Aorta (tissue), 5 donors: ENCODE data around the gene SMYD3. TPM values are rescaled to one million over a fixed set of nuclear protein-coding genes. Genes with fewer than 3 reads are reported as not detected.

Source experiments
- ATAC-seq: fragments of 200-7000 bp; cut with Tn5 transposase; one replicate; pipeline ENCODE4 v1.9.1; 2022; ENCODE audit warnings: moderate library complexity; ENCODE audit not compliant: low FRiP score
- DNase-seq, 2 donors: peaks; one replicate each; pipeline ENCODE4 v3.0.0-alpha.2; 2020
- H3K27ac ChIP-seq, 2 donors: one replicate each; pipeline ENCODE4 v1.5.1; 2013; ENCODE audit warnings: low read length in 2 of 2, mild to moderate bottlenecking in 2 of 2, moderate library complexity in 2 of 2, control low read depth in 1 of 2, inconsistent platforms in 1 of 2, low read depth in 1 of 2
- H3K27me3 ChIP-seq, 2 donors: one replicate each; pipeline ENCODE4 v1.6.1; 2013; ENCODE audit warnings: control low read depth in 1 of 2, low read length in 1 of 2, mild to moderate bottlenecking in 1 of 2, moderate library complexity in 1 of 2; ENCODE audit not compliant: insufficient read depth in 2 of 2, control insufficient read depth in 1 of 2
- H3K36me3 ChIP-seq, 2 donors: one replicate each; pipeline ENCODE4 v1.6.1; 2013; ENCODE audit warnings: control low read depth in 1 of 2, low read length in 1 of 2, mild to moderate bottlenecking in 1 of 2; ENCODE audit not compliant: insufficient read depth in 2 of 2, control insufficient read depth in 1 of 2
- H3K4me1 ChIP-seq, 2 donors: one replicate each; pipeline ENCODE4 v1.6.1; 2013; ENCODE audit warnings: low read length in 2 of 2, control low read depth in 1 of 2, mild to moderate bottlenecking in 1 of 2, moderate library complexity in 1 of 2; ENCODE audit not compliant: insufficient read depth in 2 of 2, control insufficient read depth in 1 of 2
- H3K4me3 ChIP-seq, 2 donors: one replicate each; pipeline ENCODE4 v1.5.1; 2013; ENCODE audit warnings: low read length in 2 of 2, control low read depth in 1 of 2, mild to moderate bottlenecking in 1 of 2
- H3K9me3 ChIP-seq: one replicate; pipeline ENCODE4 v1.6.1; 2013; ENCODE audit warnings: mild to moderate bottlenecking, low read length; ENCODE audit not compliant: control insufficient read depth
- WGBS, 2 donors: extraction: QIAGEN DNeasy Blood & Tissue Kit; methylation state at CpG; one replicate each; pipeline ENCODE4 v1.1.7; 2013; 5-methylcytosine and 5-hydroxymethylcytosine counted together
- intact Hi-C, 2 donors: fragments of 100-400 bp; cut with DNase I; formaldehyde crosslinking; loops; one replicate each; pipeline versions ENCODE4 v1.14.2 to v1.15.0; 2022
- polyA plus RNA-seq, 2 donors: library from polyadenylated mRNA; stranded (reverse); fragments of 200-250 nt; gene quantifications; one replicate each; pipeline ENCODE4 v1.2.3, GENCODE V29; 2013
- total RNA-seq, 2 donors: library from RNA; stranded (reverse); fragmentation: NEBNext Ultra II Directional; extraction: Animal tissue kit (Norgen Biotek cat#: 25700); gene quantifications; one replicate each; pipeline ENCODE4 v1.2.1, GENCODE V29; 2021
- donor health status: healthy with polysubstance abuse.
- donor health status: Bipolar disorder and iron deficiency.
- donor health status: DM: no; HTN: no; CAD: no.
- donor health status: DM: no; HTN: no; CAD: no.
- donor health status: DM: yes; HTN: yes; CAD: no.

SMYD3 gene
- total and polyA plus RNA-seq, 4 donors = 6.0 to 29.1 (median 11.1) TPM

DNA sequence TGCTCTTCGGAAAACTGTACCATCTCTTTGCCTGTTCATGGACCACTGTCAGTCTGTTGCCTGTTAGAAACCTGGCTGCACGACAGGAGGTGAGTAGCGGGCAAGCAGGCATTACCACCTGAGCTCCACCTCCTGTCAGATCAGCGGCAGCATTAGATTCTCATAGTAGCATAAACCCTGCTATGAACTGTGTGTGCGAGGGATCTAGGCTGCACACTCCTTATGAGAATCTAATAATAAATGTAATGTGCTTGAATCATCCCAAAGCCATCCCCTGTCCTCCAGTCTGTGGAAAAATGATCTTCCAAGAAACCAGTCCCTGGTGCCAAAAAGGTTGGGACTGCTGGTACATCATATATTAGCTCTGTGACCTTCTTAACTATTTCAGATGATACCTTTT lies 110.0 kb downstream of the SMYD3 start:
- Histone ChIP-seq H3K27ac (no peak overlapping the region), H3K9me3 (no peaks in the 10 kb centered on the region), H3K27me3 (no peaks in the 10 kb centered on the region), H3K4me1 (no peaks in the 10 kb centered on the region), H3K36me3 (no peaks in the 10 kb centered on the region), H3K4me3 (no peak overlapping the region)
- DNase-seq = no peak
- 97% methylated on average over 5 of the region's 5 CpGs for WGBS, 2 donors
- intact Hi-C loops = no loop called here
- ATAC-seq = no peak

DNA sequence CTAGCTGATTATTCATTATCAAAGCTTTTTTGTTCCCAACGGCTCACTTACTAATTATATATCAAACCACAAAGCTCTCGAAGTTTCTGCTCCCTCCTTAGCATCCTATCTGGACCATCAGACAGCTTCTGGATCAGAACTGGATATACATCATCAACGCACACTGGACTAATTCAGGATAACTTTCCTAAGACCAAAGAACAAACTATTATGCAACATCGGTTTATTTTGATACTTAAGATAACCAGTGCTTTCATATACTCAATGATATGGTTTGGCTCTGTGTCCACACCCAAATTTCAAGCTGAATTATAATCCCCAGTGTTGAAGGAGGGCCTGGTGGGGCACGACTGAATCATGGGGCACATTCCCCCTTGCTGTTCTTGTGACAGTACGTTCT lies 110.8 kb downstream of the SMYD3 start:
- Histone ChIP-seq H3K36me3 (no peaks in the 10 kb centered on the region), H3K9me3 (no peaks in the 10 kb centered on the region), H3K4me1 (no peaks in the 10 kb centered on the region), H3K27me3 (no peaks in the 10 kb centered on the region), H3K4me3 (no peak overlapping the region), H3K27ac (no peak overlapping the region)
- intact Hi-C loops = no loop called here
- ATAC-seq (no peak), DNase-seq (no peak)
- WGBS, 2 donors = 88 to 90% methylated on average over 6 of the region's 6 CpGs

DNA sequence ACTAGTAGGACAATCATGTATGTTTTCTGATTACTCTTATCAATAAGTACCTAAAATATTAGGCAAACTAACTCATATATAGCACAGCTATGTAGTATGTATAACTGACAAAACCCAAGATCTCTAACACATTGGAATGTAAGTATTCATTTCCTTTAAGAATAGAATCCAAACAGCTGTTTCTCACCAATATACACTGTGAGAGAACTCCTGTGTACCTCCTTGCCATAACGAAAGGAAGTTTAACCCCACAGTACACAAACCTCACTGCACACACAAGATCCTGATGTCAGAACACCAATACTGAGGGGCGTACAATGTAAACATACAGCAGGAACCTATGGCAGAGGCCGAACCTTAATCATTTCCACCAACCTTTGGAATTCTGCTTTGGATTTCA lies 113.0 kb downstream of the SMYD3 start:
- Histone ChIP-seq H3K4me3 (no peak overlapping the region), H3K27ac (no peak overlapping the region), H3K27me3 (no peaks in the 10 kb centered on the region), H3K36me3 (no peaks in the 10 kb centered on the region), H3K9me3 (peaks cover 3% of the 10 kb centered on the region), H3K4me1 (no peaks in the 10 kb centered on the region)
- WGBS, 2 donors = 52 to 70% methylated on average over 3 of the region's 3 CpGs
- intact Hi-C loops = no loop called here
- DNase-seq (no peak), ATAC-seq (no peak)

DNA sequence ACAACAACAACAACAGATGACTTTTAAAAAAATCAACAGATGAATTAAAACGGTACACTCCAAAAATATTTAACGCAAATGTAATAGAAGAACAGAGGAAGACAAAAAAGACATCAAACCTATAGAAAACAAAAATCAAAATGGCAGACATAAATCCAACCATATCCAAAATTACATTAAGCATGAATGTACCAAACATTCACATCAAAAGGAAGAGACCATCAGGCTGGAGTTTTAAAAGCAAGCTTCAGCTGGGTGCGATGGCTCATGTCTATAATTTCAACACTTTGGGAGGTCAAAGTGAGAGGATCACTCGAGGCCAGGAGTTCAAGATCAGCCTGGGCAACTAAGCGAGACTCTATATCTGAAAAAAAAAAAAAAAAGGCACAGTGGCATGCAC lies 116.2 kb downstream of the SMYD3 start:
- WGBS, 2 donors = 95 to 96% methylated on average over 5 of the region's 5 CpGs
- ATAC-seq (no peak), DNase-seq (no peak)
- no peaks in the 10 kb centered on the region for H3K27me3 ChIP-seq
- H3K27ac ChIP-seq = no peak overlapping the region
- intact Hi-C loops = no loop called here
- H3K36me3 ChIP-seq = no peaks in the 10 kb centered on the region
- H3K9me3 ChIP-seq = peaks cover 3% of the 10 kb centered on the region
- H3K4me1 ChIP-seq = no peaks in the 10 kb centered on the region
- no peak overlapping the region for H3K4me3 ChIP-seq

DNA sequence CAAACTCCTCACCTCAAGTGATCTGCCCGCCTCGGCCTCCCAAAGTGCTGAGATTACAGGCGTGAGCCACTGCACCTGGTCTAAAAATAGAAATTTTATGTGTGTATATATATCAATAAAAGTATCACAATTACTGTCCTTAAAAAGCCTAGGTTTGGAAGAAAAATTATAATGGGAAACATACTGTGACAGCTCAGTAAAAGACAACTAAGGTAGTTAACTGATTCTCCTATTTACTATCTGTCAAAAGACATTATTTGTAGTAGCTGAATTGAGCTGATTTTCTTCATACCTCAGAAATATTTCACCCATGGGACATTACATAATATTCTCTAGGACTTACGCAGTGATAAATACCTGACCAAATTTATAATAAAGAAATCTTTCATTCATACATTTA lies 122.5 kb downstream of the SMYD3 start:
- intact Hi-C loops = no loop called here
- WGBS, 2 donors = 86 to 89% methylated on average over 4 of the region's 4 CpGs
- DNase-seq (no peak), ATAC-seq (no peak)
- Histone ChIP-seq H3K4me3 (no peak overlapping the region), H3K4me1 (no peaks in the 10 kb centered on the region), H3K9me3 (no peaks in the 10 kb centered on the region), H3K27me3 (no peaks in the 10 kb centered on the region), H3K36me3 (no peaks in the 10 kb centered on the region), H3K27ac (no peak overlapping the region)

DNA sequence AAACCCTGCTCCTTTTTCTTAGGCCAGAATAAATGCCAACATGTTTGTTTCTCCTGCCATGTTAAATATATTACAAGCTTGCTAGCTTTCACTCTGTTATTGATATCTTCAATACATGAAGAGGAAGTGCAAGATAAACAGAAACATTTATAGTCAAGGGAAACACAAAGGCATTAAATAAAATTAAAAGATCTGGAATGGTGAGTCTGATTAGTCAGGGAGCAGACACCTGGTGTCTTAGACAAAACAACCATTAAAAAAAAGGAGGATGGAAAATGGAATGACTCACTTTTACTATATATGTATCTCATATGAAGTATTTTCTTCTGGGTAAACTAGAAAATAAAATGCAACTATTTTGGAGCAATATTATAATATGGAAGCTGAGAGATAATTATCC lies 123.3 kb downstream of the SMYD3 start:
- Histone ChIP-seq H3K36me3 (no peaks in the 10 kb centered on the region), H3K4me1 (no peaks in the 10 kb centered on the region), H3K27ac (no peak overlapping the region), H3K27me3 (no peaks in the 10 kb centered on the region), H3K9me3 (no peaks in the 10 kb centered on the region), H3K4me3 (no peak overlapping the region)
- intact Hi-C loops = no loop called here
- no peak for ATAC-seq
- no peak for DNase-seq

DNA sequence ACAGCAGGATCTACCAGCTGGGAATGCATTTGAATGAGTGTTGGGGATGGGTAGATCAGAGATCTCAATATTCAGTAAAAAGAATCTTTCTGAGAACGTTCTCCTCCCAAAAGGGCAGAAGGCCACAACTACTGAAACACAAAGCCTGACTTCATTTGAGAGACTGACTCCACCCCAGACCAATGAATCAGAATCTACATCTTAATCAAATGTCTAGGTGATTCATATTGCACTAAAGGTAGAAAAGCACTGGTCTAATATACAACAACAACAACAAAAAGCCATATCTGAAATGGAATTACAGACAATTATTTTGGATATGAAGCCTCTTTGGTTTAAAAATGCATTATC lies 123.9 kb downstream of the SMYD3 start:
- no peak for ATAC-seq
- WGBS, 2 donors = 81 to 87% methylated on average over 1 of the region's 1 CpG
- Histone ChIP-seq H3K36me3 (no peaks in the 10 kb centered on the region), H3K9me3 (no peaks in the 10 kb centered on the region), H3K4me3 (no peak overlapping the region), H3K4me1 (no peaks in the 10 kb centered on the region), H3K27ac (no peak overlapping the region), H3K27me3 (no peaks in the 10 kb centered on the region)
- no peak for DNase-seq
- intact Hi-C loops = no loop called here

GRCh38 chr1:246382589-246383238 lies 124.4 kb downstream of the SMYD3 start:
- WGBS, 2 donors = 95 to 99% methylated on average over 3 of the region's 3 CpGs
- Histone ChIP-seq H3K9me3 (no peaks in the 10 kb centered on the region), H3K4me1 (no peaks in the 10 kb centered on the region), H3K27ac (no peak overlapping the region), H3K27me3 (no peaks in the 10 kb centered on the region), H3K4me3 (no peak overlapping the region), H3K36me3 (no peaks in the 10 kb centered on the region)
- DNase-seq (no peak), ATAC-seq (no peak)
- intact Hi-C loops = no loop called here

DNA sequence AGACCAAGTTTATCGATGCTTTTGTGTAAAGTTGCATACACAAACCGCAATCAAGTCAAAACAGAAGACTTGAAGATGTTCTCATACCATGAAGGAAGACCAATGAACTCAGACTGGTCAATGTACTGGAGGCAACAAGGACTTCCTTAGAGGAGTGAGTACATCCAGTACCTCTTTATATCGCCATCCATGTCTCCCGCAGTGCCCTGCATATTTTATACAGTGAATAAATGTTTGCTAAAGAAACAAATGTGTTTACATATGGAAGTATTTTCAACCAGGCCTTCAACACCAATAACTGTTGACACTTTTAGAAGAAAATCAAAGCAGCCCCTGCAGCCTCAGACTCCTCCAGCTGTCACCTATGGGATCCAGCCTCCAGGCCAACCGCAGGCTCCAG lies 125.6 kb downstream of the SMYD3 start:
- WGBS, 2 donors = 94 to 95% methylated on average over 5 of the region's 5 CpGs
- Histone ChIP-seq H3K27ac (no peak overlapping the region), H3K4me3 (no peak overlapping the region), H3K27me3 (no peaks in the 10 kb centered on the region), H3K4me1 (no peaks in the 10 kb centered on the region), H3K36me3 (no peaks in the 10 kb centered on the region), H3K9me3 (no peaks in the 10 kb centered on the region)
- no peak for DNase-seq
- intact Hi-C loops = no loop called here
- ATAC-seq = no peak
